Keratinocyte (primary cell): ENCODE results near the gene PDHA1.

Source experiments
- EZH2 ChIP-seq: IDR thresholded peaks from one replicate; pipeline ENCODE4 v1.6.1; 2012; ENCODE audit warnings: inconsistent platforms, mild to moderate bottlenecking, low read length, moderate library complexity
- TF ChIP-seq, protein P1 (sequence below), 3 experiments: IDR thresholded peaks in 1 of 3; conservative IDR thresholded peaks in 1 of 3; optimal IDR thresholded peaks in 1 of 3; 2 replicates in 2 of 3; 3 replicates in 1 of 3; pipeline versions ENCODE3 to v1.5.1; 2011; ENCODE audit warnings: low read length in 3 of 3, mild to moderate bottlenecking in 3 of 3, moderate library complexity in 2 of 3, control low read depth in 1 of 3, inconsistent platforms in 1 of 3; ENCODE audit not compliant: insufficient read depth in 2 of 3; ENCODE audit errors: extremely low read depth in 1 of 3

DNA sequence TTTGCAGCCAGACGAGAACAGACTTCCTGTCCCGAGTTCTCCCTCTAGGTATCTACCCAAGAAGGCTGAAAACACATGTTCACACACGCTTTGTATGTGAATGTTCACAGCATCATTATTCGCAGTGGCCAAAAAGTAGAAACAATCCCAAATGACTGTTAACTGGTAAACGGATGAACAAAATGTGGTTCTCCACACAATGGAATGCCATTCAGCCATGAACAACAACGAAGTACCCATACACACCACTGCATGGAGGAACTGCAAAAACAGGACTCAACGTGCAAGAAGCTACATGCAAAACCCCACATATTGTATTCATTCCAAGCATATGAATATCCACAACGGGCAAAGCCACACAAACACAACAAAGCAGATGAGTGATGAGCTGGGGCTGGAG lies 45.0 kb downstream of the PDHA1 start:
- TF ChIP-seq, protein P1, sequence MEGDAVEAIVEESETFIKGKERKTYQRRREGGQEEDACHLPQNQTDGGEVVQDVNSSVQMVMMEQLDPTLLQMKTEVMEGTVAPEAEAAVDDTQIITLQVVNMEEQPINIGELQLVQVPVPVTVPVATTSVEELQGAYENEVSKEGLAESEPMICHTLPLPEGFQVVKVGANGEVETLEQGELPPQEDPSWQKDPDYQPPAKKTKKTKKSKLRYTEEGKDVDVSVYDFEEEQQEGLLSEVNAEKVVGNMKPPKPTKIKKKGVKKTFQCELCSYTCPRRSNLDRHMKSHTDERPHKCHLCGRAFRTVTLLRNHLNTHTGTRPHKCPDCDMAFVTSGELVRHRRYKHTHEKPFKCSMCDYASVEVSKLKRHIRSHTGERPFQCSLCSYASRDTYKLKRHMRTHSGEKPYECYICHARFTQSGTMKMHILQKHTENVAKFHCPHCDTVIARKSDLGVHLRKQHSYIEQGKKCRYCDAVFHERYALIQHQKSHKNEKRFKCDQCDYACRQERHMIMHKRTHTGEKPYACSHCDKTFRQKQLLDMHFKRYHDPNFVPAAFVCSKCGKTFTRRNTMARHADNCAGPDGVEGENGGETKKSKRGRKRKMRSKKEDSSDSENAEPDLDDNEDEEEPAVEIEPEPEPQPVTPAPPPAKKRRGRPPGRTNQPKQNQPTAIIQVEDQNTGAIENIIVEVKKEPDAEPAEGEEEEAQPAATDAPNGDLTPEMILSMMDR (optimal IDR thresholded peaks at IDR 0.05 in 1 of 3, IDR thresholded peaks at IDR 0.05 in 1 of 3, conservative IDR thresholded peaks at IDR 0.05 in 1 of 3; ENCODE audit: extremely low read depth in 1 of 3, insufficient read depth in 2 of 3, low read length in 3 of 3), result no peak
- TF ChIP-seq EZH2, result no peak
